Activated CD8-positive, alpha-beta memory T cell treated with anti-CD3 and anti-CD28 coated beads, Interleukin-2, amount 50 U/mL, for 1 hour (primary cell): ENCODE data around the gene SP2.

Source experiments
- DNase-seq: peaks from one replicate; pipeline ENCODE4 v3.0.0-alpha.2; 2020; ENCODE audit errors: extremely low read depth

SP2 gene

DNA sequence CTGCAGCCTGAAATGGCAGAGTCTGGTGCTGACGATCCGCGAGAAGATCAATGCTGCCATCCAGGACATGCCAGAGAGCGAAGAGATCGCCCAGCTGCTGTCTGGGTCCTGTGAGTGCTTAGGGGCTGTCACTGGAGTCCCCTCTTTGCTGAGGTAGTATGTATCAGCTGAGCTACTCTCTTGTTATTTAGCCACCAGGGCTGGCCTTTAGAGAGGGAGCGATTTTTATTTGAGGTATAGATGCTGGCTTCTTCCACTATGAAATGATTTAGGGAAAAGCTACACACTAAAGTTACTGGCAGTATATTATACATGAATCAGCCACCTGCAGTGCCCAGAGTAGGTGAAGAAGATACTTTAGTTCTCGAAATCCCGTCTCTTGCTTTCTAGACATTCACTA is 77.5 kb downstream of the SP2 start:
- DNase-seq: no peak

DNA sequence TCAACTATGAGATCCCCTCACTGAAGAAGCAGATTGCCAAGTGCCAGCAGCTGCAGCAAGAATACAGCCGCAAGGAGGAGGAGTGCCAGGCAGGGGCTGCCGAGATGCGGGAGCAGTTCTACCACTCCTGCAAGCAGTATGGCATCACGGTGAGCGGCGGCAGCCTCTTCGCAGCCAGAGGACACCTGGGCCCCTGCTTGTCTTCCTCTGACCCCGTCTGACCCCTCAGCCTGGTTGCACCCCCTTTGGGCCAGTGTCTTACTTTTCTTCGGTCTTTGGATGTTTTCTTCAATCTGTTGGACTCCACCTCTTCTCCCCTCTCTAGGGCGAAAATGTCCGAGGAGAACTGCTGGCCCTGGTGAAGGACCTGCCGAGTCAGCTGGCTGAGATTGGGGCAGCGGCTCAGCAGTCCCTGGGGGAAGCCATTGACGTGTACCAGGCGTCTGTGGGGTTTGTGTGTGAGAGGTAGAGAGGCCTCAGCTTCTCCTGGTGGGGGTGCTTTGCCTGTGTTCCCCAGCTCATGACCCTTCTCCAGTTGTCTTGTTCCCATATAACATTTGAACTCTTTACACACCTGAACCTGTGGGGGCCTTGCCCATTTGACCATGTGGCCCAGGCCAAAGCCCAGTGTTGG is 79.3 kb downstream of the SP2 start:
- DNase-seq: no peak

DNA sequence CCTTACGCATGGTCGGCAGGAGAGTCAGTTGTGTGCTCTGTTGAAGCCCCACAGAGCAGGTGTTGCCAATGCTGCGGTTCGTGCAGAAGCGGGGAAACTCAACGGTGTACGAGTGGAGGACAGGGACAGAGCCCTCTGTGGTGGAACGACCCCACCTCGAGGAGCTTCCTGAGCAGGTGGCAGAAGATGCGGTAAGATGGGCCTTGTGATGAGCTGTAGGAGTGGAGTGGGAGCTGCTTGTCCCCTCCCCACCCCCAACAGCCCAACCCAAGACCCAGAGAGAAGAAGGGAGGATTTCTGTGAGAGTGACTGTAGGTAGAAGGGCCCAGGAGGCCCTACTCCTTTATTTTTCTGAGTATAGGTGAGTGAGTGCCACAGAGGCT is 79.8 kb downstream of the SP2 start:
- no peak for DNase-seq

- DNase-seq: no peak
Measured at GRCh38 chr17:47978324-47978723, 82.3 kb downstream of the SP2 start.
